Prostate gland (tissue), 2 donors: Measurements from ENCODE around the gene CFAP210. TPM values are rescaled to one million over a fixed set of nuclear protein-coding genes. Genes with fewer than 3 reads are reported as not detected.

Experiments used
- DNase-seq: peaks from one replicate; pipeline ENCODE4 v3.0.0-alpha.2; 2019; ENCODE audit warnings: low spot score
- H3K27ac ChIP-seq, 2 donors: fragments of 200-600 bp; sonication (generic); 2 replicates each; pipeline ENCODE4 v1.5.1; 2017 to 2019
- H3K27me3 ChIP-seq: fragments of 200-600 bp; sonication (generic); replicated peaks from 2 replicates; pipeline ENCODE4 v1.5.1; 2019; ENCODE audit not compliant: insufficient read depth
- H3K36me3 ChIP-seq, 2 donors: fragments of 200-600 bp; sonication (generic); 1 replicate in 1 of 2; 2 replicates in 1 of 2; pipeline versions ENCODE4 v1.5.1 to v1.8.1; 2017 to 2019
- H3K4me1 ChIP-seq: fragments of 200-600 bp; sonication (generic); replicated peaks from 2 replicates; pipeline ENCODE4 v1.5.1; 2019
- H3K4me3 ChIP-seq, 2 donors: fragments of 200-600 bp; sonication (generic); 2 replicates each; pipeline ENCODE4 v1.5.1; 2017 to 2019
- H3K9me3 ChIP-seq: fragments of 200-600 bp; sonication (generic); 2 replicates; pipeline ENCODE4 v1.5.1; 2017
- POLR2A ChIP-seq: fragments of 450-650 bp; IDR thresholded peaks from one replicate; pipeline ENCODE4 v1.6.1; 2016; ENCODE audit warnings: antibody characterized with exemption, mild to moderate bottlenecking
- POLR2AphosphoS5 ChIP-seq: sonication (generic); formaldehyde crosslinking; IDR thresholded peaks from one replicate; pipeline ENCODE4 v1.6.1; 2017; ENCODE audit warnings: antibody characterized with exemption
- WGBS: methylation state at CpG from one replicate; pipeline ENCODE4 v1.1.5; 2018; 5-methylcytosine and 5-hydroxymethylcytosine counted together
- intact Hi-C: fragments of 100-400 bp; cut with DNase I; formaldehyde crosslinking; loops from one replicate; pipeline ENCODE4 v1.14.2; 2022
- total RNA-seq, 2 donors: library from RNA; depleted of rRNA; stranded (reverse); fragments of >200 nt; gene quantifications; one replicate each; pipeline ENCODE4 v1.1.0, GENCODE V29; 2016
- TF ChIP-seq, protein P1 (sequence below), 4 experiments: fragments of 200-600 bp in 2 of 4; fragments of 450-650 bp in 2 of 4; sonication (generic) in 2 of 4; IDR thresholded peaks; 1 replicate in 3 of 4; 2 replicates in 1 of 4; pipeline ENCODE4 v1.5.1; 2016 to 2019; ENCODE audit warnings: antibody characterized with exemption in 4 of 4, mild to moderate bottlenecking in 2 of 4, moderate library complexity in 2 of 4

The CFAP210 gene
- total RNA-seq, 2 donors from 2014 or later, result 0.27 to 1.0 TPM

DNA sequence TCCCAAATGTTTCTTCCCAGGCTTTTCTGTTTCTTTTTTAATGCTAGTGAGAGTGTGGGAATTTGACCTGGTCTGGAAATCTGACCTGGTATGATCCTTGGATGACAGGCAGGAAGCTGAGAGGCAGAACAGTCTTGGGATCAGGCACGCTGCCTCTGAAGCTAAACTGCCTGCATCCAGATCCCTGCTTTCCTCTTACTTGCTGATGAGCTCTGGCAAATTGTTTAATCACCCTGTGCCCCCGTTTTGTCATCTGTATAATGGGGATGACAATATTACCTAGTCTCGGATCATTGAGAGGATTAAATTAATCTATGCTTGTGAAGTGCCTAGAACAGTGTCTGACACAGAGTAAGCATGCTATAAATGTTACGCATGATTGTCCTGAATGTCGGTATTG is 42.7 kb upstream of the CFAP210 start:
- DNase-seq, result no peak
- Histone ChIP-seq H3K4me1 (peaks cover 2% of the 10 kb centered on the region), H3K4me3 (no peak overlapping the region), H3K36me3 (no peaks in the 10 kb centered on the region), H3K27ac (no peak overlapping the region), H3K9me3 (no peaks in the 10 kb centered on the region), H3K27me3 (no peaks in the 10 kb centered on the region)
- whole genome bisulfite sequencing, result 87% methylated on average over 5 of the region's 5 CpGs
- TF ChIP-seq POLR2AphosphoS5, result no peak
- TF ChIP-seq, protein P1, sequence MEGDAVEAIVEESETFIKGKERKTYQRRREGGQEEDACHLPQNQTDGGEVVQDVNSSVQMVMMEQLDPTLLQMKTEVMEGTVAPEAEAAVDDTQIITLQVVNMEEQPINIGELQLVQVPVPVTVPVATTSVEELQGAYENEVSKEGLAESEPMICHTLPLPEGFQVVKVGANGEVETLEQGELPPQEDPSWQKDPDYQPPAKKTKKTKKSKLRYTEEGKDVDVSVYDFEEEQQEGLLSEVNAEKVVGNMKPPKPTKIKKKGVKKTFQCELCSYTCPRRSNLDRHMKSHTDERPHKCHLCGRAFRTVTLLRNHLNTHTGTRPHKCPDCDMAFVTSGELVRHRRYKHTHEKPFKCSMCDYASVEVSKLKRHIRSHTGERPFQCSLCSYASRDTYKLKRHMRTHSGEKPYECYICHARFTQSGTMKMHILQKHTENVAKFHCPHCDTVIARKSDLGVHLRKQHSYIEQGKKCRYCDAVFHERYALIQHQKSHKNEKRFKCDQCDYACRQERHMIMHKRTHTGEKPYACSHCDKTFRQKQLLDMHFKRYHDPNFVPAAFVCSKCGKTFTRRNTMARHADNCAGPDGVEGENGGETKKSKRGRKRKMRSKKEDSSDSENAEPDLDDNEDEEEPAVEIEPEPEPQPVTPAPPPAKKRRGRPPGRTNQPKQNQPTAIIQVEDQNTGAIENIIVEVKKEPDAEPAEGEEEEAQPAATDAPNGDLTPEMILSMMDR (IDR thresholded peaks at IDR 0.05), result no peak
- no peak for TF ChIP-seq POLR2A
- intact Hi-C loops, result no loop called here

DNA sequence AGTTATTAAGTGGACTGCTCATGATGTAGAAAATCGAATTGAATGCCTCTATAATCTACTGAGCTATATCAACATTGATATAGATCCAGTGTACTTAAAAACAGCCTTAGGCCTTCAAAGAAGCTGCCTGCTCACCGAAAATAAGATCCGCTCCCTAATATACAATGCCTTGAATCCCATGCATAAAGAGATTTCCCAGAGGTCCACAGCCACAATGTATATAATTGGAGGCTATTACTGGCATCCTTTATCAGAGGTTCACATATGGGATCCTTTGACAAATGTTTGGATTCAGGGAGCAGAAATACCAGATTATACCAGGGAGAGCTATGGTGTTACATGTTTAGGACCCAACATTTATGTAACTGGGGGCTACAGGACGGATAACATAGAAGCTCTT is 41.4 kb upstream of the CFAP210 start:
- WGBS, result 92% methylated on average over 4 of the region's 4 CpGs
- H3K36me3 ChIP-seq, result no peaks in the 10 kb centered on the region
- no peaks in the 10 kb centered on the region for H3K9me3 ChIP-seq
- no peak for DNase-seq
- H3K27ac ChIP-seq, result no peak overlapping the region
- TF ChIP-seq, protein P1 (IDR thresholded peaks at IDR 0.05), result no peak
- no peak for TF ChIP-seq POLR2A
- no peak for TF ChIP-seq POLR2AphosphoS5
- intact Hi-C loops, result no loop called here
- no peaks in the 10 kb centered on the region for H3K27me3 ChIP-seq
- peaks cover 2% of the 10 kb centered on the region for H3K4me1 ChIP-seq
- no peak overlapping the region for H3K4me3 ChIP-seq

DNA sequence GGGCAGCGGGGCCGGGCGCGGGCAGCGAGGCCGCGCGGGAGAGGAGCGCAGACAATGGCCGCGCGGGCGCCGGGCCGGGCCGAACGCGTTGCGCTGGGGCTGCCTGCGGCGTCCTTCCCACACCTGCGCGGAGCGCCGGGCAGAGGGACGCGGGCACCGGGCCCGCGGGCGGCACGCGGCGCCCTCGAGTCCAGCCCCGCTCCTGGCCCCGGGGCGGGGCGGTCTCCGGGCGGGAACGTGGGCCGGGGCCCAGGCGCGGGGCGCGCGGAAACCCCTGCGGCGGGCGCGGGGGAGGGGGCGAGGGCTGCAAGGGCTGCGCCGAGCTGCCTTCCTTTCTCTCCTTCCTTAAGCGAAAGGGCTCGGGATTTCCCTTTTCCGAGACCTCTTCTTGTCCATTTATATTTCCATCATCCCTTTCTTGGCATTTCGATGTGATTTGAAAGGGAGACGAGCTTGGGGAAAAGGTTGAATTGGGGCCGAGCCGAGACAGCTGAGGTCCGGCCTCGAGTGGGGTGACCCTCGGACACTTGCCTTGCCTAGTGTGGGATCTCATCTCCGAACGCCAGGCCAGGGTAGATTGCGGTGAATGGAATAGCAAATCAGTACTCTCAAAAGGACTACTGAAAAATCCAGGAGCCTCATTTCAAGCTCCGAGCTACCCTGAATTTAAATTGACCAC is 40.1 kb upstream of the CFAP210 start:
- Histone ChIP-seq H3K36me3 (no peaks in the 10 kb centered on the region), H3K27me3 (no peaks in the 10 kb centered on the region), H3K4me1 (peaks cover 2% of the 10 kb centered on the region), H3K9me3 (no peaks in the 10 kb centered on the region), H3K27ac (peak overlapping the region; percentile 31 to 51), H3K4me3 (peak overlapping the region; percentile 68 to 74)
- DNase-seq, result no peak
- intact Hi-C loops, result no loop called here
- TF ChIP-seq, protein P1 (IDR thresholded peaks at IDR 0.05), result no peak
- TF ChIP-seq POLR2AphosphoS5, result no peak
- no peak for TF ChIP-seq POLR2A
- 2% methylated on average over 25 of the region's 69 CpGs for WGBS

DNA sequence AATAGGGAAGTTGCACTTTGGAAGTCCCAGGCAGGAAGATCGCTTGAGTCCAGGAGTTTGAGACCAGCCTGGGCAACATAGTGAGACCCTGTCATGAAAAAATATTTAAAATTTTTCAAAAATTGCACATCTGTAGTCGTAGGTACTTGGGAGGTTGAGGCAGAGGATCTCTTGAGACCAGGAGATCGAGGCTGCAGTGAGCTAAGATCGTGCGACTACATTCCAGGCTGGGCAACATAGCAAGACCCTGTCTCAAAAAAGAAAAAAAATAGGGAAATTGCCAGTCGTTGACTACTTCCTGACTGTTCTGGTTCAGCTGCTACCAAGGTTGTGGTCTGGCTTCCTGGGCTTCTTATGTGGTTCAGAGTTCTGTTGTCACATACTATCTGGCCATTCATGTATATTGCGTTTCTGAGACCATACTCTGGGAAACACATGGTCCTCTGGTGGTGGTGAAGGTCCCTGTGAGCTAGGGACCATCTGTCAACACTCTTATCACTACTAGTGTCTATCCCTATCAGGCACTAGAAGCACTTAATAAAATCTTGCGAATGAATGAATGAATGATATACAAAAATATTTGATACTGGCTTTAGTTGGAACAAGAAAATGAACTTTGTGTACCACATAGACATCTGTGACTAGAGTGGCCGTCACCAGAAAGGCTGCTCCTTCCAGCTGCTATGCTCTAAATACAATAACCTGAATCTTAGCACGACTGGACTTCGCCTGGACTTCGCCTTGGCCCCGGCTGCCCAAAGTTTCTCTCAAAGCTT is 38.6 kb upstream of the CFAP210 start:
- intact Hi-C loops, result no loop called here
- Histone ChIP-seq H3K4me3 (peak overlapping the region; percentile 68 to 74), H3K27me3 (no peaks in the 10 kb centered on the region), H3K27ac (peak overlapping the region; percentile 53 to 58), H3K9me3 (no peaks in the 10 kb centered on the region), H3K4me1 (peaks cover 2% of the 10 kb centered on the region), H3K36me3 (no peaks in the 10 kb centered on the region)
- WGBS, result 50% methylated on average over 13 of the region's 13 CpGs
- no peak for DNase-seq
- no peak for TF ChIP-seq POLR2AphosphoS5
- TF ChIP-seq, protein P1 (IDR thresholded peaks at IDR 0.05), result no peak
- no peak for TF ChIP-seq POLR2A
